ENCODE measurements around the gene HOXA10. TPM values are rescaled to one million over a fixed set of nuclear protein-coding genes. Genes with fewer than 3 reads are reported as not detected.

Gene HOXA10
- total and polyA plus RNA-seq, 4 donors: 1.5 to 11.2 (median 3.5) TPM

GRCh38 chr7:27169658-27170425 is 4.3 kb downstream of the HOXA10 start:
- WGBS, 2 donors: 19% methylated on average over 28 to 46 of the region's 46 CpGs
- no peak overlapping the region for H3K4me3 ChIP-seq (ENCODE audit: low read length in 2 of 2)
- no peaks in the 10 kb centered on the region for H3K4me1 ChIP-seq (ENCODE audit: control insufficient read depth in 1 of 2, insufficient read depth in 2 of 2, low read length in 2 of 2)

DNA sequence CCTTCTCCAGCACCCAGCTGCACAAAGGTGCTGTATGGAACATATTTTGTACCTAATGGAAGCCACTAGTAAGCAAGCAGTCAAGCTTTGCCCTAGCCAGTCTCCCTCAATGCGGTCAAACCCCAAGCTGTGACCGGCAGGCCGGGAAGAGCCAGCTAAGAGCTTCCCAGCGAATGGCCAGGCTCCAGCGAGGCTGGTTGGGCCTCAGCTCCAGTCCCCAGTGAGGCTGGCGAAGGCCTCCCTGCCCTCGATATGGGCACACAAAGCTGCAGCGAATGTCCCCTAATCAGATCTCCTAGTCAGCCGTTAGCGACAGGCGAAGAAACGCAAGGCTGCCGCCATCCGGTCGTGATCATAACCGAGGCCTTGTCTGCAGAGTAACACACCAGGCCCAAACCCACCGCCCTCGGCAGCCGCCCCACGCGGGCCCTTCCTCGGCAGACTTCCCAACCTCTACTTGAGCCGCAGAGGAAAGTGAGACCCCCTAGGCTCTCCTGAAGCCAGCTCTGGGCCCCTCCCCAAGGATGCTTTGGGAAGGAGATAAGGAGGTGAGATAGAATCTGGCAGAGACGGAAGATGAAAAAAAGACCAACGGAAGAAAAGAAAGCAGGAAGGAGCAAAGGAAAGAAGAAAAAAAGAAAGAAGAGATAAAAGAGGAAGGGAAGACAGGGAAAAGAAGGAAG is 5.7 kb downstream of the HOXA10 start:
- 80 to 84% methylated on average over 25 of the region's 25 CpGs for WGBS, 2 donors
- peak; percentile 45 to 90 for DNase-seq
- no peak overlapping the region for H3K27ac ChIP-seq (ENCODE audit: low read depth in 1 of 2, low read length in 2 of 2)
- H3K27me3 ChIP-seq (ENCODE audit: control insufficient read depth in 1 of 2, insufficient read depth in 2 of 2, low read length in 1 of 2): peaks cover 0 to 1% of the 10 kb centered on the region in 2 donors
- H3K36me3 ChIP-seq (ENCODE audit: control insufficient read depth in 1 of 2, insufficient read depth in 2 of 2, low read length in 1 of 2): no peaks in the 10 kb centered on the region
- H3K9me3 ChIP-seq (ENCODE audit: control insufficient read depth, low read length): no peaks in the 10 kb centered on the region
- H3K4me1 ChIP-seq (ENCODE audit: control insufficient read depth in 1 of 2, insufficient read depth in 2 of 2, low read length in 2 of 2): no peaks in the 10 kb centered on the region
- intact Hi-C loops (cut with DNase I): loop anchor here in 1 of 2 donors (2.0 to 10.0 kb wide), 2 partner anchors 964 to 1312 kb away; partner anchors contain the start of genes CBX3 and HNRNPA2B1
- peak; percentile 13 for ATAC-seq (ENCODE audit: low FRiP score)
- H3K4me3 ChIP-seq (ENCODE audit: low read length in 2 of 2): no peak overlapping the region

More at GRCh38 chr7:27169658-27170425, 4.3 kb downstream of the HOXA10 start:
- intact Hi-C loops (cut with DNase I): loop anchor here in 1 of 2 donors (2.0 to 10.0 kb wide), 2 partner anchors 965 to 1313 kb away; partner anchors contain the start of genes CBX3 and HNRNPA2B1
- Histone ChIP-seq H3K9me3 (ENCODE audit: control insufficient read depth, low read length) (no peaks in the 10 kb centered on the region), H3K27me3 (ENCODE audit: control insufficient read depth in 1 of 2, insufficient read depth in 2 of 2, low read length in 1 of 2) (peaks cover 0 to 1% of the 10 kb centered on the region in 2 donors), H3K36me3 (ENCODE audit: control insufficient read depth in 1 of 2, insufficient read depth in 2 of 2, low read length in 1 of 2) (no peaks in the 10 kb centered on the region), H3K27ac (ENCODE audit: low read depth in 1 of 2, low read length in 2 of 2) (no peak overlapping the region)
- ATAC-seq (ENCODE audit: low FRiP score) (no peak), DNase-seq (peak; percentile 42 to 84)

DNA sequence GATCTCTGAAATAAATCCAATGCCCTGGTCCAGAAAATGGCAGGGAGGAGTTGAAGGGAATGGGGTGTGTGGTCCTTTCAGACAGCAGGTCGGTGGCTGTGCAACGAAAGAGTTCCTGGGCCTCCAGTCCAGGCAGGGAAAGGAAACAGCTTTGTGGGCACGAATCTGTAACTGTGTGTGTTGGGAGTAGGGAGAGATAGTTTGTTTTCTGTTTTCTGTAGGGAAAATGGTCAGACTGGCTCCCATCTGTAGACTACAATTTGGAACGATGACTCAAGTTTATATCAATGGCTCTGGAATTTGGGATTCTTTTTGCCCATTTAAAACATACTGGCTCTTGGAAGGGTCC is 6.2 kb downstream of the HOXA10 start:
- Histone ChIP-seq H3K27me3 (ENCODE audit: control insufficient read depth in 1 of 2, insufficient read depth in 2 of 2, low read length in 1 of 2) (peaks cover 0 to 1% of the 10 kb centered on the region in 2 donors), H3K36me3 (ENCODE audit: control insufficient read depth in 1 of 2, insufficient read depth in 2 of 2, low read length in 1 of 2) (no peaks in the 10 kb centered on the region), H3K4me1 (ENCODE audit: control insufficient read depth in 1 of 2, insufficient read depth in 2 of 2, low read length in 2 of 2) (no peaks in the 10 kb centered on the region), H3K4me3 (ENCODE audit: low read length in 2 of 2) (no peak overlapping the region), H3K27ac (ENCODE audit: low read depth in 1 of 2, low read length in 2 of 2) (no peak overlapping the region), H3K9me3 (ENCODE audit: control insufficient read depth, low read length) (no peaks in the 10 kb centered on the region)
- DNase-seq: peak; percentile 8 to 50
- ATAC-seq (ENCODE audit: low FRiP score): no peak
- intact Hi-C loops (cut with DNase I): loop anchor here in 1 of 2 donors (2.0 to 10.0 kb wide), 2 partner anchors 963 to 1311 kb away; partner anchors contain the start of genes CBX3 and HNRNPA2B1
- WGBS, 2 donors: 76 to 91% methylated on average over 4 of the region's 4 CpGs

GRCh38 chr7:27166531-27167505 is 7.3 kb downstream of the HOXA10 start:
- intact Hi-C loops (cut with DNase I): loop anchor here in 1 of 2 donors (10.0 kb wide), 1 partner anchor 962 kb away; the partner anchor contains the start of genes CBX3 and HNRNPA2B1
- no peak overlapping the region for H3K4me3 ChIP-seq (ENCODE audit: low read length in 2 of 2)
- H3K36me3 ChIP-seq (ENCODE audit: control insufficient read depth in 1 of 2, insufficient read depth in 2 of 2, low read length in 1 of 2): no peaks in the 10 kb centered on the region
- H3K27ac ChIP-seq (ENCODE audit: low read depth in 1 of 2, low read length in 2 of 2): no peak overlapping the region
- no peaks in the 10 kb centered on the region for H3K27me3 ChIP-seq (ENCODE audit: control insufficient read depth in 1 of 2, insufficient read depth in 2 of 2, low read length in 1 of 2)
- 44 to 55% methylated on average over 49 to 50 of the region's 50 CpGs for WGBS, 2 donors
- DNase-seq (peak; percentile 47 to 86), ATAC-seq (ENCODE audit: low FRiP score) (no peak)
- no peaks in the 10 kb centered on the region for H3K9me3 ChIP-seq (ENCODE audit: control insufficient read depth, low read length)
- H3K4me1 ChIP-seq (ENCODE audit: control insufficient read depth in 1 of 2, insufficient read depth in 2 of 2, low read length in 2 of 2): no peaks in the 10 kb centered on the region

DNA sequence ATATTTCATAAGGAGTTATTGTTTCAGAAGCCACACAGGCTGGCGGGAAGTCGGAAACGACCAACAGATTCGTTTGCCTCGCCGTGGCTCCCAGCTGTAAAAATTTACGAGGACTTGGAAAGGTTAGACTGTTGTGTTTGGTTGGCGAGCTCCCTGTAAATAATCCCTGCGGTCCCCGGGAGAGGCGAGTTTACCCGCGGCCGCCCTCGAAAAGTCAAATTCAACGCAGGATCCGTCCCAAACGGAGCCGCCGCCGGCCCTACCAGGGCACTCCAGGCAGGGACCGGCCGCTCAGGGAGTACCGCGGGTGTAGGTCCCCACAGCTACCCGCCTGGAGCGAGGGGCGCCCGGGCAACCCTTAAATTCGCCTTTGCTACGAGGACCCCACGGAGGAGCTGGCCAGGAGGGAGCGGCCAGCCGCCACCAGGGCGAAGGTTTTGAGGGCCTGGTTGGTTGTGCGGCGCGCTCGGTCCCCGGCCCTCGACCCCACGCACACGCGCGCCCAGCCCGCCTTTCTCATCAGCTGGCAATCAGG is 8.1 kb downstream of the HOXA10 start:
- Histone ChIP-seq H3K4me3 (ENCODE audit: low read length in 2 of 2) (no peak overlapping the region), H3K4me1 (ENCODE audit: control insufficient read depth in 1 of 2, insufficient read depth in 2 of 2, low read length in 2 of 2) (no peaks in the 10 kb centered on the region), H3K27ac (ENCODE audit: low read depth in 1 of 2, low read length in 2 of 2) (no peak overlapping the region), H3K27me3 (ENCODE audit: control insufficient read depth in 1 of 2, insufficient read depth in 2 of 2, low read length in 1 of 2) (no peaks in the 10 kb centered on the region), H3K36me3 (ENCODE audit: control insufficient read depth in 1 of 2, insufficient read depth in 2 of 2, low read length in 1 of 2) (no peaks in the 10 kb centered on the region), H3K9me3 (ENCODE audit: control insufficient read depth, low read length) (no peaks in the 10 kb centered on the region)
- intact Hi-C loops (cut with DNase I): loop anchor here in 1 of 2 donors (10.0 kb wide), 1 partner anchor 961 kb away; the partner anchor contains the start of genes CBX3 and HNRNPA2B1
- peak; percentile 1 for ATAC-seq (ENCODE audit: low FRiP score)
- DNase-seq: peak; percentile 44 to 78
- WGBS, 2 donors: 17 to 19% methylated on average over 41 to 46 of the region's 46 CpGs

GRCh38 chr7:27165089-27165995 is 8.8 kb downstream of the HOXA10 start, which contains the start of gene HOXA9:
Gene HOXA9 (minus strand): TSS chr7:27165537. CDS start chr7:27165457, 80 bp downstream.
- Histone ChIP-seq H3K4me1 (ENCODE audit: control insufficient read depth in 1 of 2, insufficient read depth in 2 of 2, low read length in 2 of 2) (no peaks in the 10 kb centered on the region), H3K9me3 (ENCODE audit: control insufficient read depth, low read length) (no peaks in the 10 kb centered on the region), H3K4me3 (ENCODE audit: low read length in 2 of 2) (no peak within 1 kb of the TSS), H3K27me3 (ENCODE audit: control insufficient read depth in 1 of 2, insufficient read depth in 2 of 2, low read length in 1 of 2) (no peaks in the 10 kb centered on the region), H3K27ac (ENCODE audit: low read depth in 1 of 2, low read length in 2 of 2) (no peak within 1 kb of the TSS), H3K36me3 (ENCODE audit: control insufficient read depth in 1 of 2, insufficient read depth in 2 of 2, low read length in 1 of 2) (no peaks in the 10 kb centered on the region)
- 7 to 9% methylated on average over 81 to 82 of the region's 82 CpGs for WGBS, 2 donors
- DNase-seq (peak; percentile 75 to 96), ATAC-seq (ENCODE audit: low FRiP score) (peak; percentile 79)
- intact Hi-C loops (cut with DNase I): loop anchor here in 1 of 2 donors (10.0 kb wide), 1 partner anchor 961 kb away; the partner anchor contains the start of genes CBX3 and HNRNPA2B1

DNA sequence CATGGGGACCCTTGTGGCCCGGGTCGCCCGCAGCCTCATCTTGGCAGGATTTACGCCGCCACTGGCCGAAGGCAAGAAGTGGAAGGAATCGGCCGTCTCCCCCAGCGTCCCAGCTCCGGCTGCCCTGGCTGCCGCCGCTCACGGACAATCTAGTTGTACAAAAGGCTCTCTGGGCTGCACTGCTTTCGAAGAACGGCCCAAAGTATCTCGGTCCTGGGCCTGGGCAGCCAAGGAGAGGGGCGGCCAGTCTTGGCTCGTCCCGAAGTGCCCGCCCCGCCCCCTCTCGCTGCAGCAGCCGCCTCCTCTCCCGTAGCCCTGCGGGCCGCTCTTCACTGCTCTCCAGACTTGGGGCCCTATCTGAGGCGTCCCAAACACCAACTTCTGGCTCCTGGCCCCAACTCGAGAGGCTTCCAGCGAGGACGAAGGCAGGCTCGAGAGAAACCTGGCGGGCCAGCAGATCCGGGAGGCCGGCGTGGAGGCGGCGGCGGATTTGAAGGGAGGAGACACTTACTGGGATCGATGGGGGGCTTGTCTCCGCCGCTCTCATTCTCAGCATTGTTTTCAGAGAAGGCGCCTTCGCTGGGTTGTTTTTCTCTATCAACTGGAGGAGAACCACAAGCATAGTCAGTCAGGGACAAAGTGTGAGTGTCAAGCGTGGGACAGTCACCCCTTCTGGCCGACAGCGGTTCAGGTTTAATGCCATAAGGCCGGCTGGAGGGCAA is 9.6 kb downstream of the HOXA10 start:
- Histone ChIP-seq H3K27me3 (ENCODE audit: control insufficient read depth in 1 of 2, insufficient read depth in 2 of 2, low read length in 1 of 2) (no peaks in the 10 kb centered on the region), H3K27ac (ENCODE audit: low read depth in 1 of 2, low read length in 2 of 2) (no peak overlapping the region), H3K36me3 (ENCODE audit: control insufficient read depth in 1 of 2, insufficient read depth in 2 of 2, low read length in 1 of 2) (no peaks in the 10 kb centered on the region), H3K9me3 (ENCODE audit: control insufficient read depth, low read length) (no peaks in the 10 kb centered on the region), H3K4me3 (ENCODE audit: low read length in 2 of 2) (no peak overlapping the region), H3K4me1 (ENCODE audit: control insufficient read depth in 1 of 2, insufficient read depth in 2 of 2, low read length in 2 of 2) (no peaks in the 10 kb centered on the region)
- intact Hi-C loops (cut with DNase I): loop anchor here (5.0 to 10.0 kb wide), 3 partner anchors 482 to 960 kb away; partner anchors contain the start of genes CBX3 (in 1 of the 2) and HNRNPA2B1 (in 1 of the 2)
- ATAC-seq (ENCODE audit: low FRiP score) (peak; percentile 39), DNase-seq (peak; percentile 55 to 89)
- 36 to 40% methylated on average over 47 of the region's 47 CpGs for WGBS, 2 donors

All from aorta (tissue), 5 donors.